Uterus (tissue), 4 donors: ENCODE measurements around the gene TNFRSF25. TPM values are rescaled to one million over a fixed set of nuclear protein-coding genes. Genes with fewer than 3 reads are reported as not detected.

Experiments used
- DNase-seq, 2 donors: peaks; one replicate each; pipeline ENCODE4 v3.0.0-alpha.2; 2019 to 2020
- H3K27ac ChIP-seq, 2 donors: fragments of 200-600 bp; sonication (generic); 1 replicate in 1 of 2; 2 replicates in 1 of 2; pipeline ENCODE4 v1.5.1; 2016 to 2018
- H3K27me3 ChIP-seq, 2 donors: fragments of 200-600 bp; sonication (generic); one replicate each; pipeline ENCODE4 v1.5.1; 2018 to 2019; ENCODE audit warnings: control low read depth in 1 of 2
- H3K36me3 ChIP-seq, 2 donors: fragments of 200-600 bp; sonication (generic); one replicate each; pipeline ENCODE4 v1.5.1; 2019; ENCODE audit warnings: control low read depth in 1 of 2
- H3K4me1 ChIP-seq, 2 donors: fragments of 200-600 bp; sonication (generic); one replicate each; pipeline ENCODE4 v1.5.1; 2018 to 2019; ENCODE audit warnings: control low read depth in 1 of 2
- H3K4me3 ChIP-seq, 2 donors: fragments of 200-600 bp; sonication (generic); 1 replicate in 1 of 2; 2 replicates in 1 of 2; pipeline ENCODE4 v1.5.1; 2018 to 2019; ENCODE audit warnings: mild to moderate bottlenecking in 1 of 2
- H3K9me3 ChIP-seq, 2 donors: fragments of 200-600 bp; sonication (generic); one replicate each; pipeline ENCODE4 v1.5.1; 2019; ENCODE audit warnings: control low read depth in 1 of 2
- POLR2A ChIP-seq, 2 donors: fragments of 450-650 bp; IDR thresholded peaks; one replicate each; pipeline ENCODE4 v1.6.1; 2016; ENCODE audit warnings: antibody characterized with exemption in 2 of 2, mild to moderate bottlenecking in 1 of 2, moderate library complexity in 1 of 2
- intact Hi-C: fragments of 100-400 bp; cut with DNase I; formaldehyde crosslinking; loops from one replicate; pipeline ENCODE4 v1.15.1; 2023; ENCODE audit warnings: low total_unique reads
- total RNA-seq, 4 donors: library from RNA; depleted of rRNA in 3 of 4; stranded (reverse); fragments of >200 nt in 3 of 4; gene quantifications; one replicate each; pipeline versions ENCODE4 v1.1.0 to v1.2.4, GENCODE V29; 2014 to 2023
- TF ChIP-seq, protein P1 (sequence below), 4 experiments: fragments of 200-600 bp in 2 of 4; fragments of 450-650 bp in 2 of 4; sonication (generic) in 2 of 4; IDR thresholded peaks; one replicate each; pipeline ENCODE4 v1.5.1; 2016 to 2019; ENCODE audit warnings: antibody characterized with exemption in 4 of 4, mild to moderate bottlenecking in 2 of 4, moderate library complexity in 1 of 4
- donor health status: DM: yes; HTN: yes; CAD: no.

The TNFRSF25 gene
- total RNA-seq, 4 donors from 2014 or later, result 1.0 to 11.1 (median 4.8) TPM

DNA sequence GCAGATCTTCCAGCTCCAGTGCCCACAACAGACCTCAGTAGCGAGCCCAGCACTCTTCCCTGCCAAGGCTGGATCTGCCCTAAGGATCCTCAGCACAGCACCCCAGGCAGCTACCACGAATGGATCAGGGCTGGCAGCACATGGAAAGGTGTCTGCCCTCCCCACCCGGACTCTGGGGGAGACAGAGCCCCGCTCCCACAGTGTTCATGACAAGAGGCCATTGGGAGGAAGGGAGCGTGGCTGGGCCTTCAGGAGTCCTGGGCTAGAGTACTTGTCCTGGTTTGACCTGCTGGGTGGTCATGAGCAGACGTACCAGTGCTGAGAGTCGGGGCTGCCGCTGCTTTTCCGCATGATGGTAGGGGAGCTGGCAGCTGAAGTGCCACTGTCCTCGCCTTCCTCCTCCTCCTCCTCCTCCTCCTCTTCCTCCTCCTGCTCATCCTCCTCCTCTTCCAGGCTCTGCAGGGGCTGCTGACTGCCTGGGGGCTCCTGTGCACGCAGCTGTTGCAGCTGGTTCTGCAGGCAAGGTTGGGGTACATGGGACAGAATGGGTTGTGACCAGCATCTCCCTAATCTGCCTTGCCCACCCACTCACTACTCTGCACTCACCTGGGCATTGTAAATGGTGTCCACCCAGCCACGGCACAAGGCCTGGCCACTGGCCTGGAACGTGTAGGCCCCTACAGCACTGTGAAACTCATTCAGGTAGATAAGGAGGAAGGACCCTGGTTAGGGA, 2.9 kb upstream of the TNFRSF25 start:
- no peaks in the 10 kb centered on the region for H3K9me3 ChIP-seq
- TF ChIP-seq, protein P1, sequence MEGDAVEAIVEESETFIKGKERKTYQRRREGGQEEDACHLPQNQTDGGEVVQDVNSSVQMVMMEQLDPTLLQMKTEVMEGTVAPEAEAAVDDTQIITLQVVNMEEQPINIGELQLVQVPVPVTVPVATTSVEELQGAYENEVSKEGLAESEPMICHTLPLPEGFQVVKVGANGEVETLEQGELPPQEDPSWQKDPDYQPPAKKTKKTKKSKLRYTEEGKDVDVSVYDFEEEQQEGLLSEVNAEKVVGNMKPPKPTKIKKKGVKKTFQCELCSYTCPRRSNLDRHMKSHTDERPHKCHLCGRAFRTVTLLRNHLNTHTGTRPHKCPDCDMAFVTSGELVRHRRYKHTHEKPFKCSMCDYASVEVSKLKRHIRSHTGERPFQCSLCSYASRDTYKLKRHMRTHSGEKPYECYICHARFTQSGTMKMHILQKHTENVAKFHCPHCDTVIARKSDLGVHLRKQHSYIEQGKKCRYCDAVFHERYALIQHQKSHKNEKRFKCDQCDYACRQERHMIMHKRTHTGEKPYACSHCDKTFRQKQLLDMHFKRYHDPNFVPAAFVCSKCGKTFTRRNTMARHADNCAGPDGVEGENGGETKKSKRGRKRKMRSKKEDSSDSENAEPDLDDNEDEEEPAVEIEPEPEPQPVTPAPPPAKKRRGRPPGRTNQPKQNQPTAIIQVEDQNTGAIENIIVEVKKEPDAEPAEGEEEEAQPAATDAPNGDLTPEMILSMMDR (IDR thresholded peaks at IDR 0.05), result no peak
- TF ChIP-seq POLR2A (IDR thresholded peaks at IDR 0.05), result no peak
- H3K27me3 ChIP-seq, result no peaks in the 10 kb centered on the region
- no peaks in the 10 kb centered on the region for H3K36me3 ChIP-seq
- DNase-seq, result no peak
- H3K27ac ChIP-seq, result no peak overlapping the region
- intact Hi-C loops, result no loop called here
- no peak overlapping the region for H3K4me3 ChIP-seq
- no peaks in the 10 kb centered on the region for H3K4me1 ChIP-seq

DNA sequence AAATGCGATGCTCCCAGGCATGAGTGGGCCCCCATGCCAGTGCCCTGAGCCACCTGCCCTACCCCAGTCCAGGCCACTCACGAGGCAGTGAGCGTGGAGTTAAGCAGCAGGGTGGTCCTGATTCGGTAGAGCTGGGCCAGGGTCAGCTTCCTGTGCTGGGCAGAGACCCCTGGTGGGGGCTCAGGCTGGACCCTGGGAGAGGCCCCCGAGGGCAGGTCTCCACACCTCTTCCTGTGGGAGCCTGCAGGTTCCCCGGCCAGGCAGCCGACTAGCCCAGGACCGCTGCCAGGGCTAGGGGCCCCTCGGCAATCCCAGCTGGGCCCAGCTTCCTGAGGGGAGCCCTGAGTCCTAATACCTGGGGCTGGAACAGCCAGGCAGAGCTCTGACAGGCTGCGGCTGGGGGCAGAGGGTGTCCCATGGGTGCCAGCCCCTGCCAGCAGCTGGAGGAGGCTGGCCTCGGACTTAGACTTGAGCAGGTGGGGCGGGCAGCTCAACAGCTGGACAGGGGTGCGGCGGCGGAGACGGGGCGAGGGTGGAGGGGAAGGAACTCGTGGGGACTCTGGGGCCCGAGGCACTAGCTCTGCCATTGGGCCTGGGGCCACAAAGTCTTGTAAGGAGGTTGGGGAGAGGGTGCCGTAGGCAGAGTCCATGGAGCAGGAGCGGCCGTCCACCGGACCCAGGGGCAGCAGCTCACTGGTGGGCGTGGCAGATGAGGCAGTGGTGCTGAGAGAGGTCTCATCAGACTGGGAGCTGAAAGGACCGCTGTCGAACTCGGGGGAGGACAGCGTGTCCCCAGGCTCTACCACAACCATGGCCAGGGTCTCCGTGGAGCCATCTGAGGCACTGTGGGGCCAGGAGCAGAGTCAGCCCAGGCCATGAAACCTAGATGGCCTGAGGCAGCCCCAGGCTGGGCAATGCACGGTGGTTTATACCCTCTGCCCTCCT, 2.0 kb upstream of the TNFRSF25 start:
- H3K36me3 ChIP-seq, result no peaks in the 10 kb centered on the region

GRCh38 chr1:6467224-6467623, 1.3 kb upstream of the TNFRSF25 start:
- Histone ChIP-seq H3K4me3 (no peak overlapping the region), H3K36me3 (no peaks in the 10 kb centered on the region), H3K9me3 (no peaks in the 10 kb centered on the region), H3K4me1 (no peaks in the 10 kb centered on the region), H3K27ac (no peak overlapping the region), H3K27me3 (no peaks in the 10 kb centered on the region)
- no peak for TF ChIP-seq POLR2A (IDR thresholded peaks at IDR 0.05)
- TF ChIP-seq, protein P1 (IDR thresholded peaks at IDR 0.05), result no peak
- intact Hi-C loops, result no loop called here
- no peak for DNase-seq

More for the DNA sequence above, 2.0 kb upstream of the TNFRSF25 start:
- no peaks in the 10 kb centered on the region for H3K9me3 ChIP-seq
- H3K27ac ChIP-seq, result no peak overlapping the region
- no peaks in the 10 kb centered on the region for H3K4me1 ChIP-seq
- no peak for TF ChIP-seq POLR2A (IDR thresholded peaks at IDR 0.05)
- TF ChIP-seq, protein P1 (IDR thresholded peaks at IDR 0.05), result no peak
- DNase-seq, result no peak
- no peak overlapping the region for H3K4me3 ChIP-seq
- intact Hi-C loops, result no loop called here
- no peaks in the 10 kb centered on the region for H3K27me3 ChIP-seq

- no peak for DNase-seq
- intact Hi-C loops, result no loop called here
- H3K36me3 ChIP-seq, result no peaks in the 10 kb centered on the region
Measured at GRCh38 chr1:6466751-6467150, 778 bp upstream of the TNFRSF25 start.

More at GRCh38 chr1:6466751-6467150, 778 bp upstream of the TNFRSF25 start:
- Histone ChIP-seq H3K27me3 (no peaks in the 10 kb centered on the region), H3K27ac (no peak overlapping the region), H3K9me3 (no peaks in the 10 kb centered on the region), H3K4me3 (no peak overlapping the region), H3K4me1 (no peaks in the 10 kb centered on the region)
- TF ChIP-seq, protein P1 (IDR thresholded peaks at IDR 0.05), result no peak
- TF ChIP-seq POLR2A (IDR thresholded peaks at IDR 0.05), result no peak
